NCI-H345 (cell line): ENCODE data around the gene OTUD6A.
"Not testable (repeated sequence)": the region's sequence is repeated elsewhere in the genome, so short reads cannot be mapped to it uniquely, and the experiment has no call there.

Experiments used
- DNase-seq: peaks from one replicate; lab custom pipeline; 2025; lab: John Stamatoyannopoulos, UW

Gene OTUD6A

DNA sequence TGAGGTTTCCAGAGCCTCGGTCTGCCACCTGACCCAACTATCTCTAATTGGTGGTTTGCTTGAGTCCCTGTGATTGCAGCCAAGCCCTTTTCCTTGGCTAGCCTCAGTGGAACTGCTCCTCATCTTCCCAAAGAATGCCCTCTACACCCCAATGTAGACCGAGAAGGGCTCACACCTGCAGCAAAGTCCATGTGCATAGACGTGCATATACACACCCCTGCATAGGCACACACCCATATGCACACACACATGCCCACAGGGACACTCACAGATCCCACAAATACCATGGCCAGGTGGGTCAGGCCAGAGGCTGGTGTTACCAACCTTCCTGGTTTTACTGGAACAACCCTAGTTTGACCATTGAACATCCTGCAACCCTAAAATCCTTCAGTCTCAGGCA lies 12.9 kb upstream of the OTUD6A start:
- no peak for DNase-seq

DNA sequence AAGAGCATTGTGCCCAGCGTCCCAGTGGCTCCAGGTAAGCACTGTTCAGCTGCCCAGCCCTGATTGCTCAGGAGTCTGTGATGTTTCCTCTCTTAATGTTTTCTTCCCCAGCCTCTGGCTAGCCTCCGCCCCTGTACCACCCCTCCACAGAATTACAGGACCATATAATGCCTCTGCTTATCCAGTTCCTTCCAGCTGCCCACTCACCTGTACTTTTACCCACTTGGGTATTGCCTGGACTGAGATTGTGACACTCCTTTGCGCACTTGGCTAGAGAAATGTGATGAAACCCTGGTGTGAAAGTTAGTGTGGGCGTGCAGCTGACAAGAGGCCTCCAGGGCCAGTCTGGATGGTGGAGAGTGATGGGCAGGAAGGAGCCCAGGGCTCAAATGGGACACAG lies 12.3 kb upstream of the OTUD6A start, which contains the start of gene AWAT2:
AWAT2 (minus strand) TSS at position 14 of the 400 bp plus-strand sequence; CDS start at position 8, 6 bp downstream.
- no peak for DNase-seq

DNA sequence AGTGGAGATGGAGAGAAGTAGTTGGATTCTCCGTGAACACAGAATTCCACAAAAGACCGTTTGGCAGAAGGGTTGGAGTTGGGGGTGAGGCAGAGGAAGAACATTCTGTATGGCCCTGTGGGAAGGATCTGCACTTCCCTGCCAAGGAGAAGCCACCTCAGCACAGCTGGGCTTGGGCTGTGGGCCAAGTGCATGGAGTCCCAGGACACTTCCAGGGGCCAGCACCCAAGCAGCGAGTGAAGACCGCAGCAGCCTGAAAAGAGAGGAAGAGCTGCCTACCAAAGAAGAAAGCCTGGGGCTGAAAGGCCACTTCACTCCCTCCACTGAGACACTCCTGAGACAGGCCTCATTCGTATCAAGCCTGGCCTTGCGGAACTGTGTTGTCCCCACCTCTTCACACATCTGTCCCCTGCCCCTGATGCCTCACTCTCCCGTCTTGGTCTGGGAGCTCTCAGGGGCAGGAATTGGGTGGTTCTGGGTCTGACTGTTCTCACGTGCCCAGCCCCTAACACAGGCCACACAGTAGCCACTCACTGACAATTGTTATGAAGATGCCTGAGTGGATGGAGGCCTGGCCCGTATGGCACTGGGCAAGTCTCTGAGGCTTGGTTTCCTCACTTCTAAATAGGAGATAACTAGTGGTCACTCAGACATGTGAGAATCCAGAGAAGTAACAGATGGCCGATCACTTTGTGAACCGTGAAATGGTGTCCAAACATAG lies 9.2 kb upstream of the OTUD6A start:
- DNase-seq, result no peak

DNA sequence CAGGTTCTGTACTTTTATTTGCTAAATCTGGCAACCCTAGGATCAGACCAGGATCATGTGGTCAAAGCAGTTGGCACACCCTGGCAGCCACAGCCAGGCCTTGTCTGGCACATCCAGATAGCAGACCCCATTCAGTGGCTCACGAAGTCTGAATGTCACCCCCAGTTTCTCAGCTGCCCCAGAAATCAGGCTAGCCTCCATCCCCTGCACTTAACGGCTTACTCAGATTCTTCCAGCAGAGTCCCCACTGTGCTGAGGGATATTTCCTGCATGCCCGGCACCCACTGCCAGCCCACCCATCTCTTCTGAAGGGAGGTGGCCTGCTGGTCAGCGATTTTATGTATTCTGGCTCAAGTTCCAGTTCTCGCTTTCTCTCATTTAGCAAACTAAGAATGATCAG lies 7.9 kb upstream of the OTUD6A start:
- DNase-seq, result no peak

DNA sequence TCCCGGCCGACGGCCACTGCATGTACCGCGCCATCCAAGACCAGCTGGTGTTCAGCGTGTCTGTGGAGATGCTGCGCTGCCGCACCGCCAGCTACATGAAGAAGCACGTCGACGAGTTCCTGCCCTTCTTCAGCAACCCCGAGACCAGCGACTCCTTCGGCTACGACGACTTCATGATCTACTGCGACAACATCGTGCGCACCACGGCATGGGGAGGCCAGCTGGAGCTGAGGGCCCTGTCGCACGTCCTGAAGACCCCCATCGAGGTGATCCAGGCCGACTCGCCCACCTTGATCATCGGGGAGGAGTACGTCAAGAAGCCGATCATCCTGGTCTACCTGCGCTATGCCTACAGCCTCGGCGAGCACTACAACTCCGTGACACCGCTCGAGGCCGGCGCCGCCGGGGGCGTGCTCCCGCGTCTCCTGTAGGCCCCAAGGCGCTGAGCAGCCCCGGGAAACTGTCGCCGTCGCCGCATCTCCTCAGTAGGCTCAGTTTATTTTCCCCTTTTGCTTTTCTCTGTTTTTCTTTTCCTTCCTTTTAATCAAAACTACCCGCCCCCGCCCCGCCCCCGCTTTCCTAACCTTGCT lies 799 bp downstream of the OTUD6A start:
- DNase-seq, result no peak

DNA sequence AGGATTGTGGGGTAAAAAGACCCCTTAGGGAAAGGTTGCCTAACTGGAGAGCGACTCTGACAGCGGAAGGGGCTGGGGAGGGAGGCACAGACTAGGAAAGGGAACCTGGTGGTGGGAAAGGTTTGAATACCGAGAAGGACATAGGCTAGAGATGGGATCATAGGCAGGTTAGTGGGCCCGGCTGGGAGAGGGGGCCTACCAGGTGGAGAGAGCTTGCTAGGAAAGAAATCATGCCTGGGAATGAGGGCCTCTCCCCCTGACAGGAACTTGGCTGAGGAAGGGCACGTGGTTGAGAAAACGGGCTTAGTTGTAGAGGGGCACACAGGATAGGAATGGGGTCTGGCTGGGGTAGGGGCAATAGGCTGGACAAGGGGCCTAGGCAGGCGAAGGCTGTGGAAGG lies 4.4 kb downstream of the OTUD6A start:
- no peak for DNase-seq

DNA sequence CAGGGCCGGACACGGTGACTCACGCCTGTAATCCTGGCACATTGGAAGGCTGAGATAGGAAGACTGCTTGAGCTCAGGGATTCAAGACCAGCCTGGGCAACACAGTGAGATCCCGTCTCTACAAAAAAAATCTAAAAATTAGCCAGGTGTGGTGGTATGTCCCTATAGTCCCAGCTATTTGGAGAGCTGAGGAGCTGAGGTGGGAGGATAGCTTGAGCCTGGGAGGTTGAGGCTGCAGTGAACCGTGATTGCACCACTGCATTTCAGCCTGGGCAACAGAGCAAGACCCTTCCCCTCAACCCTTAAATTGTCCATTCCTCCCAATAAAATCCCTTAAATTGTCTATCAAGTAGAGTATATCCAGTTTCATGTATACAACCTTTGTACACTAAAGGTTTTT lies 17.0 kb downstream of the OTUD6A start:
- no peak for DNase-seq

DNA sequence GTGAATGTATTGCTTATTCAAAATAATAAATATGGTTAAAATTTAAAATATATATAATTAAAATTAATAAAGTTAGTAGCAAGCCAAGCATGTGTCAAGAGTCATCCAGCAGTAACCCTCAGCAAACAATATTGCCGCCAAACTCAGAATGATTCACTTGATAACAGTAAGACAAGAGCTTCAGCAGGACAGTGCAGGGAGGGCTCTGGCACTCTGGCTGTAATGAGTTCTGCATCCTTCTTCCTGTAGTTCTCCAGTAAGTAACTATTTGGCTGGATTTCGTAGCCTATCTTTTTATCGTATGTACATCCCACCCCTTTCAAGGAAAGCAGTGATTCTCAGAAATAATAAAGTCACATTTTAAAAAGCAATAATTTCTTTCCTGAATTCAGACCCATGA lies 17.6 kb downstream of the OTUD6A start:
- no peak for DNase-seq

DNA sequence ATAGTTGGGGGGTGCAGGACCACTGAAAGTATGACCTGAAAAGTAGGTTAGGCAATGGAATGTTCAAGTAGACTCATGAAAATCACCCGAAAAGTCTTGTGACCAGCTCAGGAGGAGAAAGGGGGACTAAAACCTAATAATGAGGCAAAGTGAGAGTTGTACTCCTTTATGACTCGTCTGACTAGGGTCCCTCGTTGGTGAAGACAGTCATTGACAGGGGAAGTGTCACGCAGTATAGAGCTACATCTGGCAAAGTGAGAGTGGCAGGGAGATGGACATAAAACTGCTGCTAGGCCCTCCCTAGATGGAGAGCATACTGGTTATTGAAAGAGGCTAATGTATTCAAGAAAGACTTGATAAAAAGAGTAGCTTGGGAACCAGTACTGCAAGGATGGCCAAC lies 20.5 kb downstream of the OTUD6A start:
- DNase-seq, result no peak

DNA sequence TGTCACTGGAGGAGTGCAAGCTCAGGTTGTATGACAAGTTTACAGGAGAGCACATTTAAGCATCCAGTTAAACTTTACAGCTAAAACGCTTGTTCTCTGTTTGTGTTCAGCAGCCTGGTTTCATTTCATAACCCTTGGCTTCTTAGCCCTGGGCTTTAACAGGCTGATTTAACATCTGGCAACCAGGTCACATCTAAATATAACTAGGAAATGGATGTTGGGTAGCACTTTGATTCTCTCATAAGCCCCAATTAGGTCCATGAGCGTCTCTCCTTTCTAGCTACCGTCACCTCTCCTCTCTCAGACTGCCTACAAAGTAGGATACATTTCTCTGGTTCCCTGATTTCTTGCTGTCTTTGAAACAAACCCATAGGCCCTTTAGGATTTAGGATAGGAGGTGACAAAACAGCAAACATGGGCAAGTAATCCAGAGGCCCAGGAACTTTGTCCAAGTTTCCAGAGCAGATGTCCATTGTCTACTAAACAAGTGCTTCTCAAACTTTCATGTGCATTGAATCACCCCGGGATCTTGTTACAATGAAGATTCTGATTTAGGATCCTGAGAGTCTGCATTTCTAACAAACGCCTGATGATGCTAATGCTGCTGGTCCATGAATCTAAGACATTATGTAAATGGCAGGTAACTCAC lies 22.5 kb downstream of the OTUD6A start:
- DNase-seq, result no peak

DNA sequence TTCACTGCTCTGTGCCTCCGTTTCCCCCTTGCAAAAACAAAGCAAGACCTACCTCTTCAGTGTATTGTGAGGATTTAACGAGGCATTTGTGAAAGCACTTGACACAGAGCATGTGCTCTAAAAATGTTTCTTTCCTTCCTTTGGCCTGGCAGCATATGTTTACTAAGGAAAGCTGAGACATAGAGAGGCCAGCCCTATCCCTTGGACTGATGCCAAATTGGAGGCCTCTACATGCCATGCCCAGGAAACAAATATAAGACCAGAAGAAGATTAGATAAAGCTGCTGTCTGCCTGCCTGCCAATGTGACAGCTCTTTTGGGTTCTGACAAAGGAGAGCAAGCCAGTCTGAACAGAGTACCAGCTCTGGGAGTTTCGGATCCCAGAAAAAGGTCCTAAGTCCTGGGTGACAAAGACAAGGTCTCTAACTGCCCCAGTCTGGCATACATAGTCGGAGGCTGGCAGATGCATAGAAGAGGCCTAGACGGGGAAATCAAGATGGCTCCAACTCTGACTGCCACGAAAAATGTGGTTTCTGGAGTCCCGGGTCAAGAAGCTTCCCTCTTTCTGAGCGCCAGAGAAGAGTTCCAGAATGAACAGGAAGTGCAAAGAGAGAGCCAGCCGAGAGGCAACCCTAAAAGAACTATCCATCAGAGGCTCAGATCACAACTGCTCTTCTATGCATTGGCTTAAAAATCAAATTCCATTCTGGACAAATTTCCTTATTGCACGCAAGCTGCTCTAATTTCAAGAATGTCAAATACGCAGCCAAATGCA lies 25.8 kb downstream of the OTUD6A start:
- DNase-seq, result no peak

DNA sequence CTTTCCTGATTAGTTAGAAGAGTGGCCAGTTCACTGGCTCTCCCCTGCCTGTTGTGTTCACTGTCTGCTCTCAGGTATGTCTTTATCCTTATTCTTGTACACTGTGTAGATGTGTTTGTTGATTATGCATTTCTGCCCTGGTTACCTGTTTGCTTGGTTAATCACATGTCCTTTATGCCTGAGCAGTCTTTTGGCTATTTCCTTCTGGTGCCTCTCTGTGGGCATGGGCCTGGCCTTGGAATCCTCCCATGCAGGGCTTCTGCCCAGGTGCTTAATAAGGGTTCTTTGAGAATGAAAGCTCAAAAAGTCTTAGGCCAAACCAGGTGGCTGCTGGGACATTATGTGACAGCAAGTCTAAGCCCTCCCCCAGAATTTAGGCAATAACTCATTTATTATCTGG lies 26.5 kb downstream of the OTUD6A start:
- no peak for DNase-seq

DNA sequence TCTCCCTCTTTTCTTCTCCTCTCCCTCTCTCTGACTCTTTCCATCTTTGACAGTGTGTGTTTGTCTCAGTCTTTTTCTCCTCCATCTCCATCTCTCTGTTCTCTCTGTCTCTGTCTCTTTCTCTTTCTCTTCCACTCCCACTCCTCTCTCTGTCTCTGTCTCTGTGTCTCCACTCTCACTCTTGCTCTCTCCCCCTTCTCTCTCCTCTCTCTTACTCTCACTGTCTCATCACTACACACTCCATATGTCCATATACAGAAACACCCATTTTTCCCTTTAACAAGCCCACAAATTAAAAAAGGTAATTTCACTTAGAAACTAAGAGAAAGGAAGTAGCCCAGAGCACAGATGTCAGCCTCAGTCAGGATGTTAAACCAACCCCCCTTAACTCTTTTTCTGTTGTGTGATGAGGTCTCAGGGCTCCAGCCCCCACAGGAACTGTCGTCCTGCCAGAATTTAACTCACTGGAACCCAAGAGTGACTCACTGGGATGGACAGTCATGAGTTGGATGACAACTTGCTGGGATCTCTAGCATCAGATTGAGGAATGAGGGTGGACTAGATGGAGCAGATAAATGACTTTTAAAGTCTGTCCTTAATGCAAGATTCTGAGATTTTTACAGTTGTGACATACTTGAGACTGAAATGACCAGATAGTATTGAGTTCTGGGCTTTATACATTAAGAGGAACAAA lies 27.5 kb downstream of the OTUD6A start:
- no peak for DNase-seq

DNA sequence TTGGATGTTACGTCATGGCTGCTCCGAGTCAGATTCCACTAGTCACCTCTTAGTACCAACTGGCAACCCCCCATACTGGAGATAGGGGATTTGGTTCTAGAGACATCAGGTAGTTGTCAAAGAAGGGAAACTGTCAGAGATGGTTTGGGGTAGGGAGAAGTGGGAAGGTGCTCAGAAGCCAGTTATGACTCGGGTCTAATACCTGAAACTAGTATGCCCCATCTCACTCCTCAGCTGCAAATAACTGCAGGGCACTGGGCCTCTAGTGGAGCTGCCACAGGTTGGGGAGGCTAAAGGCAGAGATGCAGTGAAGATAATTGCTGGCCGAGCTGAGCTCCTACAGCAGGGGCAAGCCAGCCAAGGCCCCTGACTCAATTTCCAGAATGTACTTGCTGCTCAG lies 30.0 kb downstream of the OTUD6A start:
- no peak for DNase-seq

DNA sequence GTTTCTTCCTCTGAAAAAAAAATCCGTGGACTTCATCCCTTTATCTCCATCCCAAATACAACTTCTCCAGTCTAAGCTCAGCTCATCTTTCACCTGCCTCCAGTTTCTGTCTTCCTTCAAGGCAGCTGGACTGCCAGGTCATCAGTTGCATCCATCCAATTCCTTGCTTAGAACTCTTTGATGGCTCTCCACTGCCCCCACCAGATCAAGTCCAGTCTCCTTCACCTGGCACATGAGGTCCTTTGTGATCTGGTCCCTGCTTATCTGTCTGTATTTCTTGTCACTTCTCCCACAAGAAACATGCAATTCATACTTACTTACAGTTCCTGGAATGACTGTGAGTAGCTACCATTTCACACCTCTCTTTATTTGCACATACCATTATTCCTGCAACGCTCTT lies 33.8 kb downstream of the OTUD6A start:
- DNase-seq, result no peak

DNA sequence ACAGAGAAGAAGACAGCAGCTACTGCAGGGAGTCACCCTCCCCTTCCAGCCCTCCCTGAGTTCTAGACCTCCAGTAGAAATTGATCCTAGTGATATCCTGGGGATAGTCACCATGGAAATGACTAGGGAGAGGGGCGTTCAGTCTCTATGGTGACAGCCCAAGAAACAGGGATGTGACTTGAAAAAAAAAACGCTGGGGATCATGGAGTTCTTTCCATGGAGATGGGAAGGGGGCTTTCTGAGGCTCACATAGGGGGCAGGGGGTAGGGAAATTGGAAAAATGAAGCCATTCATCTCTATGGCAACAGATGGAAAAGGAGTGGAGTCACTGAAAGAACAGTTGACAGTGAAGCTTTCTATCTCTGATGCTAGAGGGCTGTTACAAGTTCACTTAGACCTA lies 43.0 kb downstream of the OTUD6A start:
- DNase-seq, result no peak

DNA sequence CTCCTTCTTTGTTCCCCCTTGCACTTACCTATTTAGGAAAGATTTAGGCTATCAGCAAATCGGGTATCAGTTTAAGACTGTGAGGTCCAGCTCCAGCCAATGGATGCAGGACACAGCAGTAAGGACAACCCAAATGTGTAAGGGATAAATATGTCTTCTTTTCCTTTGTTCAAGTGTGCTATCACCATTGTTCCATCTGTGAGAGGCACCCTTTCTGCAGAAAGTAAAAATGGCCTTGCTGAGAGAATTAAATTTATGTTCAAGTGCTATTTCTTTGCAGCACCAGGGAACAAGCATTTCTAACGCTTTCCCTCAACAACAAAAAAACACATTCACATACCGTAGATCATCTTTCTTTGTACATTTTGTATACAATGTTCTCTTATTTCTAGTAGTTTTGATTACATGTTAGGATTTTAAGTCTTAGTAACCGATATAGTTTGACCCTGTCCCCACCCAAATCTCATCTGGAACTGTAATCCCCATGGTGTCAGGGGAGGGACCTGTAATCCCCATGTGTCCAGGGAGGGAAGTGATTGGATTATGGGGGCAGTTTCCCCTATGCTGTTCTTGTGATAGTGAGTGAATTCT lies 49.3 kb downstream of the OTUD6A start:
- DNase-seq, result not testable (repeated sequence)
